GM19463 (cell line): Measurements from ENCODE around the gene S100Z.
"Not testable (repeated sequence)": the region's sequence is repeated elsewhere in the genome, so short reads cannot be mapped to it uniquely, and the experiment has no call there.

ENCODE experiments used
- ATAC-seq: cut with Tn5 transposase; IDR thresholded peaks from one replicate; pipeline ENCODE4 v1.9.1; 2021; ENCODE audit warnings: mild to moderate bottlenecking, moderate library complexity; ENCODE audit not compliant: unreplicated experiment

S100Z gene

GRCh38 chr5:76849419-76850291 lies at the start of gene S100Z:
TSS of gene S100Z (plus strand) at chr5:76850014. CDS start at chr5:76875360, 25,346 bp downstream.
- ATAC-seq: no peak

GRCh38 chr5:76800579-76800978 lies 49.2 kb upstream of the S100Z start:
- no peak for ATAC-seq

- ATAC-seq: no peak
Measured at GRCh38 chr5:76801159-76801802, 48.5 kb upstream of the S100Z start.

GRCh38 chr5:76801803-76802195 lies 48.0 kb upstream of the S100Z start:
- ATAC-seq: no peak

- ATAC-seq: no peak
Measured at GRCh38 chr5:76804266-76804665, 45.5 kb upstream of the S100Z start.

- ATAC-seq: peak; percentile 53
Measured at GRCh38 chr5:76805821-76806505, 43.9 kb upstream of the S100Z start.

- ATAC-seq: no peak
Measured at GRCh38 chr5:76807296-76807695, 42.5 kb upstream of the S100Z start.

- no peak for ATAC-seq
Measured at GRCh38 chr5:76808141-76808691, 41.6 kb upstream of the S100Z start.

- no peak for ATAC-seq
Measured at GRCh38 chr5:76809141-76809540, 40.7 kb upstream of the S100Z start.

- no peak for ATAC-seq
Measured at GRCh38 chr5:76810236-76810635, 39.6 kb upstream of the S100Z start.

GRCh38 chr5:76811214-76811613 lies 38.6 kb upstream of the S100Z start:
- ATAC-seq: no peak

- ATAC-seq: not testable (repeated sequence)
Measured at GRCh38 chr5:76812209-76812608, 37.6 kb upstream of the S100Z start.

GRCh38 chr5:76813982-76814562 lies 35.7 kb upstream of the S100Z start:
- ATAC-seq: no peak

GRCh38 chr5:76816110-76816831 lies 33.5 kb upstream of the S100Z start:
- no peak for ATAC-seq

- ATAC-seq: no peak
Measured at GRCh38 chr5:76818844-76819831, 30.7 kb upstream of the S100Z start, which contains the start of gene F2RL1. TSS of gene F2RL1 (plus strand) at chr5:76819030. CDS start at chr5:76819183, 153 bp downstream.

GRCh38 chr5:76819851-76820525 lies 29.8 kb upstream of the S100Z start:
- ATAC-seq: no peak

- no peak for ATAC-seq
Measured at GRCh38 chr5:76820526-76820890, 29.3 kb upstream of the S100Z start.

- no peak for ATAC-seq
Measured at GRCh38 chr5:76821136-76821535, 28.7 kb upstream of the S100Z start.
